Measurements from ENCODE around the gene MBOAT7. TPM values are rescaled to one million over a fixed set of nuclear protein-coding genes. Genes with fewer than 3 reads are reported as not detected.
"Not testable (repeated sequence)": the region's sequence is repeated elsewhere in the genome, so short reads cannot be mapped to it uniquely, and the experiment has no call there.

Gene MBOAT7
- total RNA-seq, 1 experiment from 2014 or later, result 100 TPM

DNA sequence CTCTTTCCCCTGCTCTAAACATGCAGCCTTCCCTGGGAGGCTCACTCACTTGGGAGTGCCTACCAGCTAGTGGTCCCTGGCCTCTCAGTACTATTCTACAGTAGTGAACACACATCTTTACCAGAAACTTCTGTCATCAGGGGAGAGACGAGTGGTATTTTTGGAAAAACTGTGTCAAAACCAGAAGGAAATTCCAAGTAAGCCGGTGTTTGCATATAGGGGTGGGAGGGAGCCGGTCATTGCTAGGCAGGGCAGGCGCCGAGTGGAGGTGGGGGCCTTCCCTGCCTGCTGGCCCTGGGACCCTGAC lies 18.2 kb upstream of the MBOAT7 start:
- H3K56ac ChIP-seq (ENCODE audit: insufficient read length, low read depth, low read length), result no peak overlapping the region
- H4K8ac ChIP-seq (replicated peaks; ENCODE audit: insufficient read length, low read depth, low read length), result no peak overlapping the region
- H2BK20ac ChIP-seq (ENCODE audit: low read depth, low read length, poor library complexity, severe bottlenecking), result no peak overlapping the region
- no peaks in the 10 kb centered on the region for H3K23me2 ChIP-seq (ENCODE audit: insufficient read length, low read depth, low read length, poor library complexity, severe bottlenecking)
- H2BK120ac ChIP-seq (ENCODE audit: low read depth, low read length, poor library complexity, severe bottlenecking), result no peak overlapping the region
- peaks cover 3% of the 10 kb centered on the region for H3K4me1 ChIP-seq (ENCODE audit: insufficient read depth, low read length)
- DNase-seq, result no peak
- H3T11ph ChIP-seq (ENCODE audit: low read length), result no peak overlapping the region
- peaks cover 2% of the 10 kb centered on the region for H3K79me1 ChIP-seq (ENCODE audit: insufficient read depth, low read depth, low read length, poor library complexity, severe bottlenecking)
- H3K79me2 ChIP-seq (ENCODE audit: insufficient read depth, low read length), result peaks cover 20% of the 10 kb centered on the region
- Mint-ChIP-seq H3K27me3 (ENCODE audit: low read depth) (peaks cover 3% of the 10 kb centered on the region), H3K36me3 (ENCODE audit: insufficient read depth in 1 of 3, low read depth in 3 of 3) (peaks cover 65 to 73% (median 68%) of the 10 kb centered on the region in 3 experiments), H3K4me1 (peaks cover 39 to 56% of the 10 kb centered on the region in 2 experiments), H3K4me3 (peak overlapping the region in 1 of 2 experiments; percentile 15; a peak in 2 of 5 replicates), H3K9me3 (no peaks in the 10 kb centered on the region), H3K27ac (peak overlapping the region; percentile 41 to 95 (median 85); a peak in 5 of 7 replicates)
- no peak overlapping the region for H2AK5ac ChIP-seq (ENCODE audit: insufficient read length, low read length)
- peak overlapping the region; percentile 20 for H3K27ac ChIP-seq (ENCODE audit: insufficient read length, low read depth, low read length)
- no peaks in the 10 kb centered on the region for H3K27me3 ChIP-seq (ENCODE audit: insufficient read depth, low read length)
- no peak overlapping the region for H3K14ac ChIP-seq (ENCODE audit: insufficient read depth, low read length)
- no CpG with 5 or more reads among the region's 5 CpGs for WGBS (ENCODE audit: extremely low coverage, insufficient read length, low lambda C conversion rate)
- no peak overlapping the region for H2BK5ac ChIP-seq (ENCODE audit: insufficient read length, low read length)
- no peaks in the 10 kb centered on the region for H3K9me3 ChIP-seq (ENCODE audit: control insufficient read depth, low read depth, low read length)
- no peak overlapping the region for H4K91ac ChIP-seq (ENCODE audit: insufficient read length, low read depth, low read length)
- TF ChIP-seq, protein P1, sequence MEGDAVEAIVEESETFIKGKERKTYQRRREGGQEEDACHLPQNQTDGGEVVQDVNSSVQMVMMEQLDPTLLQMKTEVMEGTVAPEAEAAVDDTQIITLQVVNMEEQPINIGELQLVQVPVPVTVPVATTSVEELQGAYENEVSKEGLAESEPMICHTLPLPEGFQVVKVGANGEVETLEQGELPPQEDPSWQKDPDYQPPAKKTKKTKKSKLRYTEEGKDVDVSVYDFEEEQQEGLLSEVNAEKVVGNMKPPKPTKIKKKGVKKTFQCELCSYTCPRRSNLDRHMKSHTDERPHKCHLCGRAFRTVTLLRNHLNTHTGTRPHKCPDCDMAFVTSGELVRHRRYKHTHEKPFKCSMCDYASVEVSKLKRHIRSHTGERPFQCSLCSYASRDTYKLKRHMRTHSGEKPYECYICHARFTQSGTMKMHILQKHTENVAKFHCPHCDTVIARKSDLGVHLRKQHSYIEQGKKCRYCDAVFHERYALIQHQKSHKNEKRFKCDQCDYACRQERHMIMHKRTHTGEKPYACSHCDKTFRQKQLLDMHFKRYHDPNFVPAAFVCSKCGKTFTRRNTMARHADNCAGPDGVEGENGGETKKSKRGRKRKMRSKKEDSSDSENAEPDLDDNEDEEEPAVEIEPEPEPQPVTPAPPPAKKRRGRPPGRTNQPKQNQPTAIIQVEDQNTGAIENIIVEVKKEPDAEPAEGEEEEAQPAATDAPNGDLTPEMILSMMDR (conservative IDR thresholded peaks at IDR 0.05), result no peak
- no peak overlapping the region for H2BK15ac ChIP-seq (ENCODE audit: low read depth, low read length)
- H3K23ac ChIP-seq (ENCODE audit: insufficient read length, low read depth, low read length), result no peak overlapping the region
- H4K20me1 ChIP-seq (ENCODE audit: control insufficient read depth, insufficient read depth, insufficient read length), result peaks cover 3% of the 10 kb centered on the region
- no peak overlapping the region for H3K4ac ChIP-seq (ENCODE audit: low read depth, low read length)
- no peak overlapping the region for H2BK12ac ChIP-seq (ENCODE audit: insufficient read length, low read depth, low read length)
- no peak overlapping the region for H2AFZ ChIP-seq (ENCODE audit: low read length)
- H3K4me2 ChIP-seq (ENCODE audit: insufficient read depth, insufficient read length, low read length), result no peak overlapping the region
- no peak overlapping the region for H3K9ac ChIP-seq (ENCODE audit: extremely low read depth, insufficient read length, low read length)
- no peak overlapping the region for H4K5ac ChIP-seq (ENCODE audit: insufficient read length, low read depth, low read length)
- H3K18ac ChIP-seq (ENCODE audit: insufficient read length, low read depth, low read length), result no peak overlapping the region

DNA sequence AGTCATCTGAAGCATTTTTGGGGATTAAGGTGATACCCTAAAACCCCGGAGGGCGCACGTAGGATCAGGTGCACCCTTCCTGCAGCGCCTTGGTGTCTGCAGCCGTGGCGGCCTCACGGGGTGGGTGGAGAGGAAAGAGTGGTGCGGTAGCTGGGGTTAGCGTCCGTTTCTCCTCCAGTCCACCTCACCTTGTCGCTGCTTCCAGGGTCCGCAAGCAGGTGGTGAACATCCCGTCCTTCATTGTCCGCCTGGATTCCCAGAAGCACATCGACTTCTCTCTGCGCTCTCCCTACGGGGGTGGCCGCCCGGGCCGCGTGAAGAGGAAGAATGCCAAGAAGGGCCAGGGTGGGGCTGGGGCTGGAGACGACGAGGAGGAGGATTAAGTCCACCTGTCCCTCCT lies 17.8 kb upstream of the MBOAT7 start:
- peaks cover 44 to 60% of the 10 kb centered on the region in 2 experiments for H3K4me1 Mint-ChIP-seq
- H3K27ac ChIP-seq (ENCODE audit: insufficient read length, low read depth, low read length), result not testable (repeated sequence)

More for the DNA sequence above, 17.8 kb upstream of the MBOAT7 start:
- H3K4me1 ChIP-seq (ENCODE audit: insufficient read depth, low read length); H3K9ac ChIP-seq (ENCODE audit: extremely low read depth, insufficient read length, low read length); H4K8ac ChIP-seq (replicated peaks; ENCODE audit: insufficient read length, low read depth, low read length); H3K14ac ChIP-seq (ENCODE audit: insufficient read depth, low read length); H2BK120ac ChIP-seq (ENCODE audit: low read depth, low read length, poor library complexity, severe bottlenecking); H3K23ac ChIP-seq (ENCODE audit: insufficient read length, low read depth, low read length); H4K5ac ChIP-seq (ENCODE audit: insufficient read length, low read depth, low read length); H3T11ph ChIP-seq (ENCODE audit: low read length); H3K79me1 ChIP-seq (ENCODE audit: insufficient read depth, low read depth, low read length, poor library complexity, severe bottlenecking); H3K4ac ChIP-seq (ENCODE audit: low read depth, low read length); H3K9me3 Mint-ChIP-seq; DNase-seq; H2BK5ac ChIP-seq (ENCODE audit: insufficient read length, low read length); H3K27me3 ChIP-seq (ENCODE audit: insufficient read depth, low read length); H3K18ac ChIP-seq (ENCODE audit: insufficient read length, low read depth, low read length); H4K91ac ChIP-seq (ENCODE audit: insufficient read length, low read depth, low read length); H3K27me3 Mint-ChIP-seq (ENCODE audit: low read depth); H2BK20ac ChIP-seq (ENCODE audit: low read depth, low read length, poor library complexity, severe bottlenecking); H3K9me3 ChIP-seq (ENCODE audit: control insufficient read depth, low read depth, low read length); H3K23me2 ChIP-seq (ENCODE audit: insufficient read length, low read depth, low read length, poor library complexity, severe bottlenecking); H3K56ac ChIP-seq (ENCODE audit: insufficient read length, low read depth, low read length); H3K4me2 ChIP-seq (ENCODE audit: insufficient read depth, insufficient read length, low read length); H2BK12ac ChIP-seq (ENCODE audit: insufficient read length, low read depth, low read length); H2AFZ ChIP-seq (ENCODE audit: low read length); H2AK5ac ChIP-seq (ENCODE audit: insufficient read length, low read length); H2BK15ac ChIP-seq (ENCODE audit: low read depth, low read length); H4K20me1 ChIP-seq (ENCODE audit: control insufficient read depth, insufficient read depth, insufficient read length): not testable (repeated sequence)
- Mint-ChIP-seq H3K4me3 (peak overlapping the region in 1 of 2 experiments; percentile 15; a peak in 1 of 5 replicates), H3K27ac (peak overlapping the region in 1 of 3 experiments; percentile 55; a peak in 3 of 7 replicates), H3K36me3 (ENCODE audit: insufficient read depth in 1 of 3, low read depth in 3 of 3) (peaks cover 69 to 77% (median 72%) of the 10 kb centered on the region in 3 experiments)
- WGBS (ENCODE audit: extremely low coverage, insufficient read length, low lambda C conversion rate), result no CpG with 5 or more reads among the region's 23 CpGs
- H3K79me2 ChIP-seq (ENCODE audit: insufficient read depth, low read length), result peaks cover 24% of the 10 kb centered on the region

All from H9 (cell line).